NT2/D1 (cell line): ENCODE results near the gene RPS6KA4.

Experiments
- YY1 ChIP-seq: IDR thresholded peaks from 2 replicates; pipeline ENCODE4 v1.6.1; 2011; ENCODE audit not compliant: insufficient read length, insufficient read depth
- ZNF274 ChIP-seq: IDR thresholded peaks from 2 replicates; pipeline ENCODE4 v1.6.1; 2011; ENCODE audit warnings: mild to moderate bottlenecking, low read depth, low read length

DNA sequence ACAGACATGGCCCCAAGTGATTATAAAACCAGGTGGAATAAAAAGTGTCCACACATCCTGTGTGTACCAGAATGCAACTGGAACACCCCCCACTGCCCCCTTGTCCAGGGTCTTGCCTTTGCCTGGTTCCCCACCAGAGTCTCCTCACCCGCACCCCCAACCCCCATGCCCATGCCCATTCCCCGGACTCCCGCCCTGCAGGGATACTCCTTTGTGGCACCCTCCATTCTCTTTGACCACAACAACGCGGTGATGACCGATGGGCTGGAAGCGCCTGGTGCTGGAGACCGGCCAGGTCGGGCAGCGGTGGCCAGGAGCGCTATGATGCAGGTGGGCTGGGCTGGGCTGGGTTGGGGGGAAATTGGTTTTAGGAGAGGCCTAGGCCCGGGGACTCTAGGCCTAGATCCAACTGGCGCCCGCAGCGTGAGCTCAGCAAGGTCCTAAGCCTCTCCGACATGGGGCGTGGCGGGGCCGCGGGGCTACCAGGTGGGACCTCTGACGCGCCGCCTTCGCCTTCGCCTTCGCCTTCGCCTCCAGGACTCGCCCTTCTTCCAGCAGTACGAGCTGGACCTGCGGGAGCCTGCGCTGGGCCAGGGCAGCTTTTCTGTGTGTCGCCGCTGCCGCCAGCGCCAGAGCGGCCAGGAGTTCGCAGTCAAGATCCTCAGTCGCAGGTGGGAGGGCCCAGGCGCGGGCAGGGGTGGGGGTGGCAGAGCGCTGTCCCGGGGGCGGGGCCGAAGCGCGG lies 9.1 kb downstream of the RPS6KA4 start:
- TF ChIP-seq ZNF274 (no peak), YY1 (no peak)
